GM18519 (cell line): Measurements from ENCODE around the gene DHRS3.
"Not testable (repeated sequence)": the region's sequence is repeated elsewhere in the genome, so short reads cannot be mapped to it uniquely, and the experiment has no call there.

Experiments
- ATAC-seq: cut with Tn5 transposase; IDR thresholded peaks from one replicate; pipeline ENCODE4 v1.9.1; 2021; ENCODE audit warnings: mild to moderate bottlenecking, moderate library complexity; ENCODE audit not compliant: unreplicated experiment, low FRiP score

Gene DHRS3

DNA sequence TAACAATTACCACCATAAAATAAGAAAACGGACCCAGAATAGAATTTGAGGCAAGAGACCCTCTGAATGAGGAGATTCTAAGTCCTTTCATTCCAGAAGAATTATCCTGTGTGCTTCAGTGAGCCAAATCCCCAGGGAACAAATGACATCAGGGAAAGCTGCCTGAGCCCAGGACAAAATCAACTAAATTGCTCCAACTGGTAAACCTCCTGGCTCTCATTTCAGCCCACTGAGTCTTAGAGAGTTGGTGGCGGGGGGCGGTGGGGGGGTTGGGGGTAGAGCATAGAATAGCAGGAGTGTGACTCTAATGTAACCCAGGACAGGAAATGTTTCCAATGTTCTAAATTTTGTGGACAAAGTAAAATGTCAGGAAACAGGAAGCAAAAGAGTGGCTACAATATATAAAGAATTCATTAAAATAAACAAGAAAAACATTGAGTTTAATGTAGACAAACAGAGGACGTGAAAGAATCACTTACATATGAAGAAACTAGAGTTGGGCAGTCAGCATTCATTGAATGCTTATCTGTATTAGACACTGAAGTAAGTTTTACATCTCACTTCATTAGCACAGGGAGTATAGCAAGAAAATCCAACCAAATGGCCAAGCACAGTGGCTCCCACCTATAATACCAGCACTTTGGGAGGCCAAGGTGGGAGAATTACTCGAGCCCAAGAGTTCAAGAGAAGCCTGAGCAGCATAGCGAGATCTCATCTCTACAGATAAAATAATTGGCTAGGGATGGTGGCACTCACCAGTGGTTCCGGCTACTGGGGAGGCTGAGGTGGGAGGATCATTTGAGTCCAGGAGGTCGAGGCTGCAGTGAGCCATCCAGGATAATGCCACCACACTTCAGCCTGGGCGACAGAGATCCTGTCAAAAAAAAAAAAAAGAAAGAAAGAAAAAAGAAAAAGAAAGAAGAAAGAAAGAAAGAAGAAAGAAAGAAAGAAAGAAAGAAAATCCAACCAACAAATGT is 75.1 kb downstream of the DHRS3 start:
- ATAC-seq: no peak

DNA sequence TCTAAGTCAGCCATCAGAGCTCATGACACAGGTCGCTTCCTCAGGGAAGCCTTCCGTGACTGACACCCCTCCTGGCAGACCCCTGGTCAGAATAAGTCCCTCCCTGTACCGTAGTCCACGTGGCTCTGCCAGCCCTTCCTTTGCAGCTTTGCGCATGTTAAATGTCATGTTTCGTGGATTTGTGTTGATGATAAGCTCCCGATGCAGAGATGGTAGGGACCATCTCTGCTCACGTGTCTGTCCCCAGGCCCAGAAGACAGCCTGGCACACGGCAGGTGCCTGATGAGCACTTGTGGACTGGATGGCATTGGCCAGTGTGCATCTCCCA is 75.9 kb downstream of the DHRS3 start:
- no peak for ATAC-seq

DNA sequence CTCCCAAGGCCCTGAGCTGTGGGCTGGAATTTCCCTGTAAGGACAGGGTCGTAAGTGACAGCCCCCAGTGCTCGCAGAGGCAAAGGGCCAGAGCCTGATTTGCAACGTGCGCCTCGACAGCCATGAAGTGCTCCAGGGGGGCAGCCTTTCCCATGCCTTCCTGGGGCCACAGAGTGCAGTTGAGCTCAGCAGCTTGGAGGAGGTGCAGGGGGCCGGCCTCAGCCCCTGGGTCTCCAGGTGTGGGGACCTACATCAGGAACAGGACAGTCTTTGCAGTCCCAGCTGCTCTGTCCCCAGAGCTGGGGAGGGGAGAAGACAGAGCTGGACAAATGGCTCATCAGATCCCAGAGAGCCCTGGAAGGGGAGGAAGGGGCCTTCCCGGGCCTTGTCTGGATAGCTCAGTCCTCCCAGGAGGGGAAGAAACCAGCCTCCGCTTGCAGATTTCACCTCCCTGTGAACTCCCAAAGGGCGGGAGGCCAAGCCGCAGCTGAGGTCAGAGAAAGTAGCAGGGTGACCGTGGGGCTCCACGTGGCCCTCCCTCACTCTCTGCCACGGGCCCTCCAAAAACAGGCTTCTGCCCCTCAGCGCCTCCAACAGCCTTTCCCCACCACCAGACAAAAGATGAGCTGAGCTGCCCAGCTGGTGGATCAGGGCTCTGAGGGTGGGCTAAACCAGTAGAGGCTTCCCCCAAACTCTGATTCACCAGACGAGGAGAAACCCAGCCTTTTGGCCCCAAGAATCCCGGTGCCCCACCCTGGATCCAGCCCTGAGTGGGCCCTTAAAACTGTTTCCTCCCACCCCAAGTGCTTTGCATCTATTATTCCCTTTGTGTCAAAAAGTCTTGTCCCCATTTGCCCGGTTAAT is 76.5 kb downstream of the DHRS3 start:
- no peak for ATAC-seq

DNA sequence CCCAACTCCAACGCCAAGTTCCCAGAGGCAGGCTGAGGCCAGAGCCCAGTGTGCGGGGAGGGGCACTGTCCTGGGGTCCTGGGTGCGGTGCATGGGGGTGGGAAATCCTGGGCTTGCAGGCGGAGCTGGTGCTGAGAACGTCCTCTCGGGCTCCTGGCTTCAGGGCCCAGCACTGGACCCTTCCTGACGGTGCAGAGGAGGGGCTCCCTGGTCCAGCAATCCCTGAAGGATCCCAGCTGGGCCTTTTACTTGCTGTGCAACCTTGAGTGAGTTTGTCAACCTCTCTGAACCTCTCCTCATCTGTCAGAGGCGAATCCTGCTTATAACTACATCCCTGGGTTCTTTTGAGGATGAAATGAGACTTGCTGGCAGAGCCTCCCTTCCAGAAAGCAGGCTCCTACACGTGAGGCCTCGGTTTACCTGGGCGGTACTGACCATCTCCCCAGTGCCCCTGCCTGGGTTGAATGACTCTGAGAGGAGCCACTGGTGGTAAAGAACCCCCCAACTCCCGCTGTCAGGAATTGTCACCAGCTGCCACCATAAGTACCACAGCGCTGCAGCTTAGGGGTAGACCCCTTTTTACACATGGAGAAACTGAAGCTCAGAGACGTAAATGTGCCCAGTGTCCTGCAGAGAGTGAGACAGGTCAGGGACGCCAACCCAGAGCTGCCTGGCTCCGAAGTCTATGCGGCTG is 77.3 kb downstream of the DHRS3 start:
- no peak for ATAC-seq

DNA sequence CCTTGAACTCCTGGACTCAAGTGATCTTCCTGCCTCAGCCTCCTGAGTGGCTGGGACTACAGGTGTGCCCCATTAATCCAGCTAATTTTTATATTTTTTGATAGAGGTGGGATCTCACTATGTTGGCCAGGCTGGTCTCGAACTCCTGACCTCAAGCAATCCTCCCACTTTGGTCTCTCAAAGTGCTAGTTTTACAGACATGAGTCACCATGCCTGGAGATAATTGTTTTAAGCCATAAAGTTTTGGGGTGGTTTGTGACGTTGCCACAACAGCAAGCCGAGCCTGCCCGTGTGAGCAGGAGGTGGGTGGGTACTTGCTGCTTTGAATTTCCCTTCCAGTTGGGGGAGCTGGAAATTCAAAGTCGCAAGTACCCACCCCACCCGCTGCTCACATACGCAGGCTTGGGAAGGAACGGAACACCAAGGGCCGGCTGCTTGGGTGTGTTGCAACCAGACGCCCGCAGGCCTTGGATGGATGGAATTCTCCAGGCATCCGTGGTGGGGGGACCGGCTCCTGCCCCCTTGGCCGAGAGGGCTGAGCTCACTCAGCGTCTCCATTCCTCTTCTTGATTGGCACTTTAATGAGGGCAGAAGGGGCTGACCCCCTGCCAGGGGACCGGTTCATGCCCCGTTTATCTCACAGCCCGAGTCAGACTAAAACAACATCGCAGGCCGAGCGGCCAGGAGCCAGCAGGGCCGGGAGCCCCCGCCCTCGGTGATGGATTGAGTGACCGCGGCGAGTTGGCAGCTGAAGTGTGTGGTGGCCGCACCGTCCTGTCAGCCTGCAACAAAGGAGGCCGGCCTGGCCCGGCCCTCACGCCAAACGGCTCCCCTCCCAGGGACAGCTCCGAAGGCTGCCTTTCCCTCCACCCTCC is 78.1 kb downstream of the DHRS3 start:
- ATAC-seq: no peak

DNA sequence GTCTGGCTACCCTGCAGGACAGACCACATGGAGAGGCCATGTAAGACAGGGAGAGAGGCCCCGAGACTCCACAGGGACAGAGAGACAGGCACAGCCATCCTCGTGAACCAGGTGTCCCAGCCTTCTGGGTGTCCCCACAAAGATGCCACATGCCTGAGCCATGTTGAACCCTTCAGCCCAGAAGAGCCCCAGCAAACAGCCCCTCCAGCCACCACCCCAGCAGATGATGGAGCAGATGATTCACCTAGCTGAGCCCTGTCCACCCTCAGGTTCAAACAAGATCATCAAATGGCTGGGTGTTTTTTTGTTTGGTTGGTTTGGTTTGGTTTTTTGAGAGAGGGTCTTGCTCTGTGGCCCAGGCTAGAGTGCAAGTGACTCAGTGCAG is 78.7 kb downstream of the DHRS3 start:
- ATAC-seq: no peak

DNA sequence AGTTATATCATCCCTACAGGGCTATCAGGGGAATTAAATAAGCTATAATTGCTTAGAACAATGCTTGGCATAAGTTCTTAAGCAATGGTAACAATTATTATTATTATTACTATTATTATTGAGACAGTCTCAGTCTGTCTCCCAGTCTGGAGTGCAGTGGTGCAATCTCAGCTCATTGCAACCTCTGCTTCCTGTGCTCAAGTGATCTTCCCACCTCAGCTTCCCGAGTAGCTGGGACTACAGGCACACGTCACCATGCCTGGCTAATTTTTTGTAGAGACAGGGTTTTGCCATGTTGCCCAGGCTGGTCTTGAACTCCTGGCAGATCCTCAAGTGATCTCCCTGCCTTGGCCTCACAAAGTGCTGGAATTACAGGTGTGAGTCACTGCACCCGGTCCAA is 79.5 kb downstream of the DHRS3 start:
- not testable (repeated sequence) for ATAC-seq

DNA sequence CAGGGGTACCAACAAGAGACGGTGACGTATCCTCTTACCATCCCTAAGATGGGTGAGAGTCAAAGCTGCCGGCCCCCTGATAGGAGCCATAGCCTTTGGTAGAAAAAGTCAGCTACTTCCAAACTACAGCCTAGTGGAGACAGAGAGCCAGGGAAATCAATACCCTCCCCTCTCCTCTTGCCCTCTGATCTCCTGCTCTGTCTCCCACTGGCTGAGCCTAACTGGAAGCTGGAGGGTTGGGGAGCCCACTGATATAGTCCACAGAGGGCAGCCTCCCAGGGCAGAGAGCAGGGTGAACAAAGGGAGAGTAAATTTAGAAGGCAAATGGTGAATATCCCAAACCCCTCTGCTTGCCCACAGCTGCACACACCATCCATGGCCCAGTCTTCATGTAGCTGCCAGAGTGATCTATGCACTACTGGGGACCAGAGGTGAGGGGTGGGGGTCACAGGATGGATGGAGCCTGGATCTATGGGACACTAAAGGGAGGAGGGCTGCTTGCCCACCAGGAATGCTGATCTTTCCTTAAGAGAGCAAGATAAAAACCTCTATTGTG is 80.0 kb downstream of the DHRS3 start:
- ATAC-seq: no peak

DNA sequence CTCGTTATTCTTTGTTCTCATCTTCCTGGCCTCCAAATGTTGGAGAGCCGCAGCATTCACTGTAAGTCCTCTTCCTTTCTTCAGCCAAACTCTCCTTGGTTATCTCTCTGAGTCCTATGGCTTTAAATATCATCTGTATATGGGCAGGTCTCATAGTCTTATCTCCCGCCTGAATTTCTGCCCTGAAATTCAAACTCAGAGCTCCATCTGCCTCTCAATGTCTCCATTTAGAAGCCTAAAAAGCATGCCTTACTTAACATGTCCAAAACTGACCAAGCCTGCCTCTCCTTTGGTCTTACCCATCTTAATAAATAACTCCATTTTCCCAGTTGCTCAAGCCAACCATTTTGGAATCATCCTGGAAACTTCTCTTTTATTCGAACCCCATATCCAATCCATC is 80.7 kb downstream of the DHRS3 start:
- no peak for ATAC-seq

DNA sequence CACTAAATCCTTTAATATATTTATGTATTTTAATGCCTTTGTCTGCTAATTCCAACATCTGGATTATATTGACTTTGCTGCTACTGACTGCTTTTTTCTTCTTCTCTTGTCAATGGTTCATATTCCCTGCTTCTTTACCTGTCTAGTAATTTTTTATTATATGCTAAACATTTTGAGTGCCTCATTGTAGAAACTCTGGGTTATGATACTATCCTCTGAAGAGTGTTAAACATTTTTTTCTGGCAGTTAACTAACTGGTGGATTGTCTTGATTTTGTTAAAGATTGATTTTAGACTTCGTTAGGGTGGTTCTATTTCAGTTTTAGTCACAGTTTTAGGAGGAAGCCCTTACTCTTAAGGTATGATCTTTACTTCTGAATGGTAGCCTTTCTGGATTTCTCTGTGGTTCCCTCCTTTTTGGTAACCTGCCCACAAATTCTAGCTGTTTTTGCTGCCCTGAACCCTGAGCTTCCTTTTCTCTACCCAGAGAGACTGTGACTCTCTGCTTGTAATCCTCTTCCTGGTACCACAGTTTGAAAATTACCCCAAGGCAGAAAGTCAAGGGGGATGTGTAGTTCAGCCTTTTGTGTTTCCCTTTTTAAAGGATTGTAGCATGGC is 81.9 kb downstream of the DHRS3 start:
- no peak for ATAC-seq

DNA sequence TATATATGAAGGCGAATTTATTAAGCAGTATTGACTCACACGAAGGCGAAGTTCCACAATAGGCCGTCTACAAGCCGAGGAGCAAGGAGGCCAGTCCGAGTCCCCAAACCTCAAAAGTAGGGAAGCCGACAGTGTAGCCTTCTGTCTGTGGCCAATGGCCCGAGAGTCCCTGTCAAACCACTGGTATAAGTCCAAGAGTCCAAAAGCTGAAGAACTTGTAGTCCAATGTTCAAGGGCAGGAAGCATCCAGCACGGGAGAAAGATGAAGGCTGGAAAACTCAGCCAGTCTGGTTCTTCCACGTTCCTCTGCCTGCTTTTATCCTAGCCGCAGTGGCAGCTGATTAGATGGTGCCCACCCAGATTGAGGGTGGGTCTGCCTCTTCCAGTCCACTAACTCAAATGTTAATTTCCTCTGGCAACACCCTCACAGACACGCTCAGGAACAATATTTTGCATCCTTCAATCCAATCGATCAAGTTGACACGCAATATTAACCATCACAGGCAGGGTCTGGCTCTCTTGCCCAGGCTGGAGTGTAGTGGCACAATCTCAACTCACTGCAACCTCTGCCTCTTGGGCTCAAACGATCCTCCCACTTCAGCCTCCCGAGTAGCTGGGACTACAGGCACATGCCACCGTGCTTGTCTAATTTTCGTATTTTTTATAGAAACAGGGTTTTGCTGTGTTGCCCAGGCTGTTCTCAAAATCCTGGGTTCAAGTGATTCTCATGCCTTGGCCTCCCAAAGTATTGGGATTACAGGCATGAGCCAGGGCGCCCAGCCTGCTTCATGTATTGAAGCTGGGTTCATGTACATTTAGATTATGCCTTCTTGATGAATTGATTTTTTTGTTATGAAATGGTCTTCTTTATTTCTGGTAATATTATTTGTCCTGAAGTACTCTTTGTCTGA is 85.3 kb downstream of the DHRS3 start:
- no peak for ATAC-seq

DNA sequence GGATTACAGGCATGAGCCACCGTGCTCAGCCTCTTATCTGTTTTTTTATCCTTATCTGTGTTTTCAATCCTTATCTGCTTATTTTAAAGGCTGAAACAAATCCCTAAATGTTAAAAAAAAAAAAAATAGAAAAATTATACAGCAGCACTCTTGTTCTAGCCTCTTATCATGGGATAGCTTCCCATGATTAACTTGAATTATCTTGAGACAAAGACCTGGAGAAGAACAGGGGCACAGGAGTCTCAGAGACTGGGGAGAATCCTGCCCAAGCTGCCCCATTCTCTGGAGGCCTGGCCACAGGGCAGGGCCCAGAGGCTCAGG is 86.9 kb downstream of the DHRS3 start:
- no peak for ATAC-seq

DNA sequence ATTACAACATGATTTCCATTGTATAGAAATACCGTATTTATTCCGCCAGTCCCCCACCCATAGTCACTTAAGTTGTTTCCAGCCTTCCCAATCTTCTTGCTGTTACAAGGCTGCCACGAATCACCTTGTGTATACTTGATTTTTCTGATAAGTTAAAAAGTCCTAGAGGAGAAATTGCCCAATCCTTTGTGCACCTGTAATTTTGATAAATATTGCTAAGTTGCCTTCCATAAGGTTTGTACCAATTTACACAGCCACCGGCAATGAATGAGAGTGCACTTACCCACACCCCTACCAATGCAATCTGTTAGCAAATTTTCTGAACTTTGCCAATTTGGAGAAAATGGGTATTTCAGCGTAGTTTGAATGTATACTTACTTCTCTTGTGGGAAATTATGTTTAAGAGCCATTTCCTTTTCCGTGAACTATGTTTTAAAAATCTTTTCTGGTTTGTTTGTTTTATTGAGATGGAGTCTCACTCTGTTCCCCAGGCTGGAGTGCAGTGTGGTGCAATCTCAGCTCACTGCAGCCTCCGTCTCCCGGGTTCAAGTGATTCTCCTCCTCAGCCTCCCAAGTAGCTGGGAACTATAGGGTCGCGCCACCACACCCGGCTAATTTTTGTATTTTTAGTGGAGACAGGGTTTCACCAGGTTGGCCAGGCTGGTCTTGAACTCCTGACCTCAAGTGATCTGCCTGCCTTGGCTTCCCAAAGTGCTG is 87.4 kb downstream of the DHRS3 start:
- no peak for ATAC-seq

DNA sequence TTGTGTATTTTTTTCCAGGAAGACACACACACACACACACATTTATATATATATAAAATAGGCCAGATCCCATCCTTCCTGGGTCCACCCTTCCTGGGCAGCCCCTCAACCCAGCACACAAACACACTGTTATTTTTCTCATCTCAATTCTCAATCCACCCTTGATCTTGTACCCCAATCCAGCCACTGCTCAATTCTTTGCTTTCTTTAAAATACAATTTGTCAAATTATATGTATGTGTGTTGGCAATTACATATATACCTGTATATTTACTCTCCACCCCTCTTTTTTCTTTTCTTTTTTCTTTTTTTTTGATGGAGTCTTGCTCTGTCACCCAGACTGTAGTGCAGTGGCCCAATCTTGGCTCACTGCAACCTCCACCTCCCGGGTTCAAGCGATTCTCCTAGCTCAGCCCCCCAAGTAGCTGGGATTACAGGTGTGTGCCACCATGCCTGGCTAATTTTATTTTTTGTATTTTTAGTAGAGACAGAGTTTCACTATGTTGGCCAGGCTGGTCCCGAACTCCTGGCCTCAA is 88.3 kb downstream of the DHRS3 start:
- no peak for ATAC-seq

DNA sequence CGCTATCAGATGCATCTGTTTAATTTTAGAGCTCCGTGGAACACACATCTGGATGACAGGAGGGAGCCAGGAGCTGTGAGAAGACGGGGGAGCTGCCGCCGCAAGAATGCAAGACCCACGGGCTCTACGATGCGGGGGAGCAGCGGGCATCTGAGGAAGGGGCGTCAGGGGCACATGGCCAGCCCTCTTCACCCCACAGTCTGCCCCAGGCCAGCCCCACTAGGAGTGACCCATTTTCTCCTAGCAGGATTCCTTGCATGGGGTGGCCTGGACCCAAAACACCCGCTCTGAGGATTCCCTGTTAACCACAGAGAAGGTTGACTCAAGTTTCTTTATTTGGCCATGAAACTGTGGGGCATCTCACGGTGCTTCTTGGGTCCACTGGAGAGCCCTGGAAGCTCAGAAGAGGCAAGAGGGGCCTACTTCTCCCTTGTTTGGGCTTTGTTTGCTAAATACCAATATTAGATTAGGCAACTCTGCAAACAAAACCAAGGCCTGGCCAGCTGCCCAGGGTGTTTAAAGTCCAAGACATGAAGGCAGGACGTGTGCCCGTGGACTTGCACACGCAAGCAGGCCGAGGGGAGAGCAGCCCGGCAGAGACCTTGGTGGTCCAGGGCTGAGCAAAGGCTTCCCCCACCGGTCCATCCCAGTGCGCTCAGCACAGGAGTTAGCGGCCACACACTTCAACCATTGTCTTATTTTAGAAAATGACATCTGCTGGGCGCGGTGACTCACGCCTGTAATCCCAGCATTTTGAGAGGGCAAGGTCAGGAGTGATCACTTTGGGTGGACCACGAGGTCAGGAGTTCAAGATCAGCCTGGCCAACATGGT is 89.8 kb downstream of the DHRS3 start:
- no peak for ATAC-seq

DNA sequence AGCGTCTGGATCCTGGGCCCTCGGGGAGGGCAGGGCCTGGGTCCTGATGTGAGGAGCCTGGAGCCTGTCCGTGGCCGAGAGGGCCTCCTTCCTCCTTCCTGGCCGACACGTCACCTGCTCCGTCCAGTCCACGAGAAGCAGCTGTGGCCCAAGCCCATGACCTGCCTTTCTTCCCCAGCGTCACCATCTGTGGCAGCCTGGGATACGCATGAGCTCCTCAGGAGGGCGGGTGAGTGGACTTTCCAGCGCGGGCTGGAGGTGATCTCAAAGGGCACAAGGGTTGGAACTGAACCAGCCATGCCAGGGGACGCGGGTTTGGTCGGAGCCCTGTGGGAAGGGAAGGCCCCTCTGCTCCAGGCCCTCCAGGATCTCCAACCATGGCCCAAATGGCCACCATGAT is 90.4 kb downstream of the DHRS3 start:
- no peak for ATAC-seq
